Liver (tissue), 9 donors: ENCODE results near the gene HRG. TPM values are rescaled to one million over a fixed set of nuclear protein-coding genes. Genes with fewer than 3 reads are reported as not detected.

Source experiments
- DNase-seq: peaks from one replicate; pipeline ENCODE4 v3.0.0-alpha.2; 2017; ENCODE audit warnings: low spot score
- H3K27ac ChIP-seq, 2 donors: one replicate each; pipeline ENCODE4 v1.7.0; 2013; ENCODE audit warnings: inconsistent platforms in 2 of 2, low read length in 2 of 2, control low read depth in 1 of 2, low read depth in 1 of 2, mild to moderate bottlenecking in 1 of 2
- H3K27me3 ChIP-seq, 4 donors: one replicate each; pipeline versions ENCODE4 v1.6.1 to v1.7.0; 2013; ENCODE audit warnings: low read length in 3 of 4, inconsistent platforms in 1 of 4, mild to moderate bottlenecking in 1 of 4, moderate library complexity in 1 of 4; ENCODE audit not compliant: control insufficient read depth in 4 of 4, insufficient read depth in 4 of 4
- H3K36me3 ChIP-seq, 4 donors: one replicate each; pipeline versions ENCODE4 v1.6.1 to v1.7.0; 2013; ENCODE audit warnings: low read length in 3 of 4, mild to moderate bottlenecking in 3 of 4, low read depth in 1 of 4, moderate library complexity in 1 of 4; ENCODE audit not compliant: control insufficient read depth in 4 of 4, insufficient read depth in 3 of 4
- H3K4me1 ChIP-seq, 4 donors: one replicate each; pipeline versions ENCODE4 v1.6.1 to v1.7.0; 2013; ENCODE audit warnings: low read length in 3 of 4, mild to moderate bottlenecking in 3 of 4, moderate library complexity in 1 of 4; ENCODE audit not compliant: control insufficient read depth in 4 of 4, insufficient read depth in 4 of 4
- H3K4me3 ChIP-seq, 3 donors: one replicate each; pipeline versions ENCODE4 v1.6.1 to v1.7.0; 2013; ENCODE audit warnings: low read length in 3 of 3, control low read depth in 1 of 3, low read depth in 1 of 3, mild to moderate bottlenecking in 1 of 3
- H3K9ac ChIP-seq, 2 donors: one replicate each; pipeline ENCODE4 v1.7.0; 2013; ENCODE audit warnings: low read length in 2 of 2, mild to moderate bottlenecking in 2 of 2, moderate library complexity in 2 of 2, control low read depth in 1 of 2, low read depth in 1 of 2
- H3K9me3 ChIP-seq, 4 donors: one replicate each; pipeline versions ENCODE4 v1.6.1 to v1.7.0; 2013; ENCODE audit warnings: low read length in 3 of 4; ENCODE audit not compliant: control insufficient read depth in 4 of 4
- ATF3 ChIP-seq: IDR thresholded peaks from 2 replicates; pipeline ENCODE4 v1.6.1; 2016; ENCODE audit warnings: antibody characterized with exemption
- CTCF ChIP-seq: fragments of 150-350 bp; IDR thresholded peaks from 2 replicates; pipeline ENCODE4 v1.5.1; 2017; ENCODE audit warnings: improper control_type of control experiment, low read depth, low read length; ENCODE audit not compliant: missing input control
- EGR1 ChIP-seq, 2 donors: IDR thresholded peaks; 2 replicates each; pipeline ENCODE4 v1.6.1; 2016 to 2018; ENCODE audit warnings: antibody characterized with exemption in 2 of 2, low read depth in 2 of 2
- FOXA1 ChIP-seq: IDR thresholded peaks from 2 replicates; pipeline ENCODE4 v1.6.1; 2016; ENCODE audit warnings: antibody characterized with exemption
- FOXA2 ChIP-seq: IDR thresholded peaks from 2 replicates; pipeline ENCODE4 v1.6.1; 2016; ENCODE audit warnings: antibody characterized with exemption
- GABPA ChIP-seq, 2 donors: IDR thresholded peaks in 1 of 2; conservative IDR thresholded peaks in 1 of 2; 2 replicates each; pipeline ENCODE4 v1.6.1; 2016; ENCODE audit warnings: antibody characterized with exemption in 2 of 2, mild to moderate bottlenecking in 1 of 2, moderate library complexity in 1 of 2
- HNF4A ChIP-seq, 2 donors: conservative IDR thresholded peaks; 2 replicates each; pipeline ENCODE4 v1.6.1; 2016; ENCODE audit warnings: antibody characterized with exemption in 2 of 2, mild to moderate bottlenecking in 2 of 2
- HNF4G ChIP-seq: IDR thresholded peaks from 2 replicates; pipeline ENCODE4 v1.6.1; 2016; ENCODE audit warnings: antibody characterized with exemption
- MAX ChIP-seq: IDR thresholded peaks from 2 replicates; pipeline ENCODE4 v1.6.1; 2016; ENCODE audit warnings: antibody characterized with exemption
- NR2F2 ChIP-seq: IDR thresholded peaks from 2 replicates; pipeline ENCODE4 v1.6.1; 2016; ENCODE audit warnings: antibody characterized with exemption
- RAD21 ChIP-seq, 2 donors: IDR thresholded peaks; 2 replicates each; pipeline ENCODE4 v1.6.1; 2016; ENCODE audit warnings: antibody characterized with exemption in 2 of 2, mild to moderate bottlenecking in 2 of 2
- RXRA ChIP-seq, 2 donors: IDR thresholded peaks; 2 replicates each; pipeline ENCODE4 v1.6.1; 2017 to 2018; ENCODE audit warnings: antibody characterized with exemption in 2 of 2, mild to moderate bottlenecking in 1 of 2
- SP1 ChIP-seq: IDR thresholded peaks from 2 replicates; pipeline ENCODE4 v1.6.1; 2018; ENCODE audit warnings: antibody characterized with exemption, mild to moderate bottlenecking
- TAF1 ChIP-seq: conservative IDR thresholded peaks from 2 replicates; pipeline ENCODE4 v1.6.1; 2016; ENCODE audit warnings: antibody characterized with exemption, mild to moderate bottlenecking
- YY1 ChIP-seq: IDR thresholded peaks from 2 replicates; pipeline ENCODE4 v1.6.1; 2016; ENCODE audit warnings: antibody characterized with exemption, mild to moderate bottlenecking
- ZBTB33 ChIP-seq: IDR thresholded peaks from 2 replicates; pipeline ENCODE4 v1.6.1; 2016; ENCODE audit warnings: antibody characterized with exemption
- WGBS: extraction: QIAGEN DNeasy Blood & Tissue Kit; methylation state at CpG from one replicate; pipeline ENCODE4 v1.1.7; 2013; 5-methylcytosine and 5-hydroxymethylcytosine counted together
- polyA plus RNA-seq, 2 donors: library from polyadenylated mRNA; stranded (reverse) in 1 of 2; unstranded in 1 of 2; fragments of 200-250 nt in 1 of 2; fragments of >200 nt in 1 of 2; fragmentation: Nextera tagmentation in 1 of 2; extraction: Ambion mirVana in 1 of 2; gene quantifications; one replicate each; pipeline versions ENCODE4 v1.2.1 to v1.2.3, GENCODE V29; 2013 to 2015
- total RNA-seq, 2 donors: library from RNA; depleted of rRNA; stranded (reverse); fragments of >200 nt; gene quantifications; one replicate each; pipeline ENCODE4 v1.2.3, GENCODE V29; 2014
- donor health status: healthy.
- donor health status: healthy.
- donor health status: healthy.
- donor health status: healthy.
- donor health status: healthy.

HRG gene
- total and polyA plus RNA-seq, 4 donors = 41.8 to 837 (median 227) TPM

- Histone ChIP-seq H3K4me1 (peaks cover 9 to 63% (median 36%) of the 10 kb centered on the region in 4 donors), H3K27ac (peak overlapping the region in 1 of 2 donors; percentile 9), H3K27me3 (no peaks in the 10 kb centered on the region), H3K9me3 (no peaks in the 10 kb centered on the region), H3K36me3 (peaks cover 0 to 22% (median 17%) of the 10 kb centered on the region in 4 donors), H3K4me3 (no peak overlapping the region), H3K9ac (no peak overlapping the region)
- WGBS = 41% methylated on average over 8 of the region's 8 CpGs
- DNase-seq = no peak
- TF ChIP-seq FOXA2 (no peak), CTCF (no peak), ATF3 (no peak), EGR1 (IDR thresholded peaks at IDR 0.05; ENCODE audit: low read depth in 2 of 2) (no peak), HNF4A (conservative IDR thresholded peaks at IDR 0.05) (no peak), RXRA (IDR thresholded peaks at IDR 0.05) (no peak), SP1 (no peak), HNF4G (no peak), ZBTB33 (no peak), FOXA1 (no peak), YY1 (no peak), GABPA (IDR thresholded peaks at IDR 0.05 in 1 of 2, conservative IDR thresholded peaks at IDR 0.05 in 1 of 2) (no peak), NR2F2 (no peak), RAD21 (IDR thresholded peaks at IDR 0.05) (no peak), TAF1 (no peak), MAX (no peak)
Observed at GRCh38 chr3:186616299-186616617, 49.6 kb upstream of the HRG start.

- Histone ChIP-seq H3K27ac (peak overlapping the region; percentile 4 to 24), H3K4me1 (peaks cover 3 to 52% (median 27%) of the 10 kb centered on the region in 4 donors), H3K4me3 (no peak overlapping the region), H3K27me3 (no peaks in the 10 kb centered on the region), H3K9ac (no peak overlapping the region), H3K9me3 (no peaks in the 10 kb centered on the region), H3K36me3 (peaks cover 0 to 22% (median 17%) of the 10 kb centered on the region in 4 donors)
- DNase-seq = peak; percentile 80
- TF ChIP-seq ATF3 (no peak), RAD21 (IDR thresholded peaks at IDR 0.05) (peak; percentile 87 to 92), HNF4G (no peak), RXRA (IDR thresholded peaks at IDR 0.05) (peak in 1 of 2 donors; percentile 49), MAX (no peak), YY1 (peak; percentile 84), CTCF (peak; percentile 85), ZBTB33 (no peak)
- WGBS = 26% methylated on average over 31 of the region's 31 CpGs
Observed at GRCh38 chr3:186617036-186617946, 48.5 kb upstream of the HRG start.
